DOHH2 (cell line): ENCODE data around the gene PSMA7.

Experiments used
- CTCF ChIP-seq: fragments of 200-600 bp; sonication (generic); IDR thresholded peaks from one replicate; pipeline ENCODE4 v1.5.1; 2014; ENCODE audit warnings: antibody characterized with exemption, mild to moderate bottlenecking, low read depth, low read length; ENCODE audit not compliant: poor library complexity, severe bottlenecking
- EZH2phosphoT487 ChIP-seq: fragments of 200-600 bp; sonication (generic); IDR thresholded peaks from 2 replicates; pipeline ENCODE4 v1.6.1; 2017; ENCODE audit warnings: borderline replicate concordance, mild to moderate bottlenecking, antibody characterized with exemption, low read length, moderate library complexity, mixed read lengths

DNA sequence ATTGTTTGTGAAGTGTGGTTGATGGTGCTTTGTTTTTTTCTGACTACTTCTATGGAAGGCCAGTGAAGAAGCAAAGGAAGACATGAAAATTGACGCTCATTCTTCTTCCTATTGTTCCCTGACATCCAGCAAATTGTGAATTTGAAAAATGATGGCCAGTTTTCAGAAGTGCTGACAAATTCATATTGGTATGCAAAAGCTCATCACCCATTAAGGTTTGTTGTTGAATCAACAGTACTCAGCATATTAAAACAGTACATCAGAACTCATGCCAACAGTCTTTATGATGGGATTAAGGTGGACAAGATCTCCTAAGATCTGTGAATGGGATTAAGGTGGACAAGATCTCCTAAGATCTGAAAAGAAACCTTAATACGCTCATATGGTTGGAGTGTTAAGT lies 38.6 kb upstream of the PSMA7 start:
- no peak for TF ChIP-seq CTCF
- no peak for TF ChIP-seq EZH2phosphoT487
